ENCODE results near the gene TTYH3. TPM values are rescaled to one million over a fixed set of nuclear protein-coding genes. Genes with fewer than 3 reads are reported as not detected.

The TTYH3 gene
- total RNA-seq, 1 donor from 2014 or later = 106 TPM

DNA sequence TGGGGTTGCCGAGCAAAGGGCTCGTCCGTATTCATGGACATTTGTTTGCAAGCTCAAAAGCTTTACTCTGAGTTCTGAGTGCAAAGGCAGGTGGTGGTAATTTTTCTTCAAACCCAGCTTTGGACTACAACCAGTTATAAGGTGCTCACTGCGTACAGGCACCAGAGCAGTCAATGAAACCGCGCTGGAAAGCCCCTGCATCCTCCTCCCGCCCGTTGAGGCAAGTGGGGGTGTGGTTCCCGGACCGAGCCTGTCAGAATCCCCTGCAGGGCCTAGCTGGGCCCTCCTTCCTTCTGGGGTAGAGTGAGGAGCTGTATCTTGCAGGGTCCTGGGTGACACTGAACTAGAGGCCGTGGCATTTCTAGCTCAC is 78.5 kb downstream of the TTYH3 start:
- Histone ChIP-seq H3K4me3 (ENCODE audit: low read depth, low read length) (no peak overlapping the region), H3K27me3 (ENCODE audit: control insufficient read depth, insufficient read depth, low read length) (peaks cover 2% of the 10 kb centered on the region), H3K36me3 (ENCODE audit: control insufficient read depth, insufficient read depth, low read length) (no peaks in the 10 kb centered on the region)
- no peak for TF ChIP-seq CTCF (IDR thresholded peaks at IDR 0.05; ENCODE audit: insufficient read depth, low read length, poor library complexity, severe bottlenecking)
- no peak for DNase-seq (ENCODE audit: low read depth)

DNA sequence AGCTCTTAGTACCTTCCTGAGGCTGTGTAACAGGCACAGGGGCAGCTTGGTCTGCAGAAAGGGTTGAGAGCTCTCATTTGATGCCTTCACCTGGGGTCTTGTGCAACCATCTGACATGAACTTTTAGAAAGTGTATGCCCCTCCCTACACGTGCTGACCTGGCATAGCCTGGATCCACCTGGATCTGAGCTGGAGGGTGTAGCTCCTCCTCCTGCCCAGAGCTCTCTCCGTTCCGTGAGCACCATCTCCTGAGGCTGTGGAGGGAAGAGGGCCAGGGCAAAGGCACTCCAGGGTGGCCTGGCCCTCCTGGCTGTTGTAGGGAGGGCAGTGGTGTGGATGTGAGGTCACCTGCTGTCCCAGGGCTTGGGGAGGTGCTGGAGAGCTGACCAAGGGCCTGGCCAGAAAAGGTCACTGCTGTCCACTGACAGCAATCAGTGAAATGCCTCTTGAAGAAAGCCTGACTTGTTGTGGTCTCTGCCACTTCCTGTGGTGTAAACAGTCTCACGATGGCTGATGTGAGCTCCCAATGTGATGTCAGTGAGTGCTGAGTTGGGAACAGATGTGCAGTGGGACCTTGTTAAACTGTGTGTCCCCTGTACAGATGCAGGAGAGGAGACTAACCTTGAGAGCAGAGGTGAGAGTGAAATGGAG is 79.2 kb downstream of the TTYH3 start:
- Histone ChIP-seq H3K4me3 (ENCODE audit: low read depth, low read length) (no peak overlapping the region), H3K27me3 (ENCODE audit: control insufficient read depth, insufficient read depth, low read length) (peaks cover 2% of the 10 kb centered on the region), H3K36me3 (ENCODE audit: control insufficient read depth, insufficient read depth, low read length) (no peaks in the 10 kb centered on the region)
- no peak for DNase-seq (ENCODE audit: low read depth)
- no peak for TF ChIP-seq CTCF (IDR thresholded peaks at IDR 0.05; ENCODE audit: insufficient read depth, low read length, poor library complexity, severe bottlenecking)

DNA sequence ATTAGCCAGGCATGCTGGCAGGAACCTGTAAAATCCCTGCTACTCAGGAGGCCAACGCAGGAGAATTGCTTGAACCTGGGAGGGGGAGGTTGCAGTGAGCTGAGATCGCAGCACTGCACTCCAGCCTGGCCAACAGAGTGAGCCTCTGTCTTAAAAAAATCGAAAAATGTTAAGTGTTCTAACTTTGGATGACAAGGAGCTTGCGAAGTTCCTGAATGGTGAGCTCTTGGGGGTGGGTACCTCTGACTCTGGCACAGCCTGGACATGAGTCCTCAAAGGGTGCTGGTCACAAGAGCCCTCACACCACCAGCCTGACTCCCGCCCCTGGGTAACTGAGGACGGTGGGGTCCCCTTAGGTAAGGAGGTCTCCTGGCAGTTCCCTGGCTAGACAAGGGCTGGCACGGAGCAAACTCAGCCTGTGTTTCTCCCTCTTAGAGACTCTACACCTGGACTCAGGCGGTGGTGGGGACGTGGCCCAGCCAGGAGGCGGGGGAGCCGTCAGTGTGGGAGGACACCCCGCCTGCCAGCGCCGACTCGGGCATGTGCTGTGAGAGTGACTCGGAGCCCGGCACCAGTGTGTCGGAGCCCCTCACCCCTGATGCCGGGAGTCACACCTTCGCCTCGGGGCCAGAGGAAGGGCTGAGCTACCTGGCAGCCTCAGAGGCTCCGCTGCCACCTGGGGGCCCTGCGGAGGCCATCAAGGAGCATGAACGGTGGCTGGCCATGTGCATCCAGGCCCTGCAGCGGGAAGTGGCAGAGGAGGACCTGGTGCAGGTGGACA is 80.3 kb downstream of the TTYH3 start:
- Histone ChIP-seq H3K4me3 (ENCODE audit: low read depth, low read length) (no peak overlapping the region), H3K27me3 (ENCODE audit: control insufficient read depth, insufficient read depth, low read length) (peaks cover 2% of the 10 kb centered on the region), H3K36me3 (ENCODE audit: control insufficient read depth, insufficient read depth, low read length) (no peaks in the 10 kb centered on the region)
- TF ChIP-seq CTCF (IDR thresholded peaks at IDR 0.05; ENCODE audit: insufficient read depth, low read length, poor library complexity, severe bottlenecking) = no peak
- no peak for DNase-seq (ENCODE audit: low read depth)

DNA sequence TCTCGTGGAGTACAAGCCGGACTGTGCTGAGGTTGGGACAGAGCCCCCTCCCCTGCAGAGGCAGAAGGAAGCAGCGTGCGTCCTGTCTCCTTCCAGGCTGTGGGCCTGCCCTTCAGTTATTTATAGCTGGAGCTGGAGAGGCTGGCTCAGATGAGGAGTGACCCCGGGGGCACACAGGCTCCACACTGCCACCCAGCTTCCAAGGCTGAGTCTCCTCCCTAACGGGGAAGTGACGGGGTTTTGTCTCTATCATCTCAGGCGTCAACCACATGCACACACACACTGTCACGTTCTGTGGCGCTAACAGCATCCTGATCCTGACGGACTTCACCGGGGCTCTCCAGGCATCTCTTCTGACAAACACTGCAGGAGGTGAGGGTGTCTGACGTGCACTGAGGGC is 81.6 kb downstream of the TTYH3 start:
- TF ChIP-seq CTCF (IDR thresholded peaks at IDR 0.05; ENCODE audit: insufficient read depth, low read length, poor library complexity, severe bottlenecking) = no peak
- no peaks in the 10 kb centered on the region for H3K36me3 ChIP-seq (ENCODE audit: control insufficient read depth, insufficient read depth, low read length)
- peaks cover 2% of the 10 kb centered on the region for H3K27me3 ChIP-seq (ENCODE audit: control insufficient read depth, insufficient read depth, low read length)
- no peak for DNase-seq (ENCODE audit: low read depth)
- no peak overlapping the region for H3K4me3 ChIP-seq (ENCODE audit: low read depth, low read length)

GRCh38 chr7:2713978-2714377 is 82.2 kb downstream of the TTYH3 start:
- no peak for TF ChIP-seq CTCF (IDR thresholded peaks at IDR 0.05; ENCODE audit: insufficient read depth, low read length, poor library complexity, severe bottlenecking)
- no peaks in the 10 kb centered on the region for H3K36me3 ChIP-seq (ENCODE audit: control insufficient read depth, insufficient read depth, low read length)
- no peak overlapping the region for H3K4me3 ChIP-seq (ENCODE audit: low read depth, low read length)
- DNase-seq (ENCODE audit: low read depth) = no peak
- H3K27me3 ChIP-seq (ENCODE audit: control insufficient read depth, insufficient read depth, low read length) = peaks cover 2% of the 10 kb centered on the region

Other genes starting within 250 kb of the TTYH3 start
- 7.5 and 11.6 TPM in 2 replicates for gene CHST12, start 228.4 kb upstream of the TTYH3 start, total RNA-seq
- not detected in 2 replicates for gene GRIFIN, start 155.6 kb upstream of the TTYH3 start, total RNA-seq
- gene LFNG, start 112.2 kb upstream of the TTYH3 start, total RNA-seq = 36.6 and 39.7 TPM in 2 replicates
- 40.1 TPM in 2 replicates for gene BRAT1, start 76.5 kb upstream of the TTYH3 start, total RNA-seq
- gene IQCE, start 73.0 kb upstream of the TTYH3 start, total RNA-seq = 18.0 and 20.0 TPM in 2 replicates
- 2.8 and 5.6 TPM in 2 replicates for gene AMZ1, start 56.2 kb downstream of the TTYH3 start, total RNA-seq
- gene GNA12, start 212.3 kb downstream of the TTYH3 start, total RNA-seq = 40.7 and 50.5 TPM in 2 replicates

Measured in kidney epithelial cell (primary cell).